Astrocyte (in vitro differentiated cells and primary cell): ENCODE results near the gene CCNK. TPM values are rescaled to one million over a fixed set of nuclear protein-coding genes. Genes with fewer than 3 reads are reported as not detected.

Experiments used
- DNase-seq: peaks from one replicate; pipeline ENCODE4 v3.0.0-alpha.2; 2010; ENCODE audit warnings: low read depth
- FAIRE-seq: peaks from 2 replicates; lab custom pipeline; 2011; peaks lifted over from hg19 to GRCh38; lab: Jason Lieb, UNC
- H2AFZ ChIP-seq: 2 replicates; pipeline ENCODE4 v1.6.0; 2012; ENCODE audit warnings: low read depth, low read length, inconsistent platforms
- H3K27ac ChIP-seq: 2 replicates; pipeline ENCODE4 v1.5.1; 2011; ENCODE audit warnings: low read depth, low read length, inconsistent platforms
- H3K27me3 ChIP-seq: 2 replicates; pipeline ENCODE4 v1.6.0; 2011; ENCODE audit warnings: low read length, inconsistent platforms; ENCODE audit not compliant: insufficient read depth
- H3K36me3 ChIP-seq: 2 replicates; pipeline ENCODE4 v1.5.1; 2011; ENCODE audit warnings: low read length, inconsistent platforms; ENCODE audit not compliant: insufficient read depth
- H3K4me1 ChIP-seq: 2 replicates; pipeline ENCODE4 v1.5.1; 2011; ENCODE audit warnings: low read length, inconsistent platforms; ENCODE audit not compliant: insufficient read depth
- H3K4me2 ChIP-seq: 2 replicates; pipeline ENCODE4 v1.6.0; 2012; ENCODE audit warnings: low read length, inconsistent platforms
- H3K4me3 ChIP-seq: 2 replicates; pipeline ENCODE4 v1.5.1; 2011; ENCODE audit warnings: low read depth, mild to moderate bottlenecking, low read length, inconsistent platforms; ENCODE audit not compliant: insufficient read depth
- H3K79me2 ChIP-seq: 2 replicates; pipeline ENCODE4 v1.6.0; 2012; ENCODE audit warnings: mild to moderate bottlenecking, low read length, inconsistent platforms; ENCODE audit not compliant: insufficient read depth
- H3K9ac ChIP-seq: 2 replicates; pipeline ENCODE4 v1.6.0; 2012; ENCODE audit warnings: mild to moderate bottlenecking, low read length, inconsistent platforms
- H3K9me3 ChIP-seq: 2 replicates; pipeline ENCODE4 v1.5.1; 2012; ENCODE audit warnings: low read depth, mild to moderate bottlenecking, low read length, inconsistent platforms; ENCODE audit not compliant: insufficient read depth
- H4K20me1 ChIP-seq: 2 replicates; pipeline ENCODE4 v1.6.0; 2012; ENCODE audit warnings: low read length, inconsistent platforms; ENCODE audit not compliant: insufficient read depth
- H3K27ac Mint-ChIP-seq: one replicate; pipeline ENCODE4 v1.8.0; 2021; ENCODE audit warnings: mild to moderate bottlenecking, mixed read lengths; ENCODE audit not compliant: unreplicated experiment
- H3K27me3 Mint-ChIP-seq: one replicate; pipeline ENCODE4 v1.8.0; 2021; ENCODE audit warnings: low read depth, mixed read lengths; ENCODE audit not compliant: unreplicated experiment
- H3K36me3 Mint-ChIP-seq: one replicate; pipeline ENCODE4 v1.8.0; 2021; ENCODE audit warnings: low read depth, mixed read lengths; ENCODE audit not compliant: unreplicated experiment
- H3K4me1 Mint-ChIP-seq: one replicate; pipeline ENCODE4 v1.8.0; 2021; ENCODE audit warnings: low read depth, mixed read lengths; ENCODE audit not compliant: unreplicated experiment
- H3K4me3 Mint-ChIP-seq: one replicate; pipeline ENCODE4 v1.8.0; 2021; ENCODE audit warnings: mild to moderate bottlenecking, moderate library complexity, mixed read lengths; ENCODE audit not compliant: unreplicated experiment
- H3K9me3 Mint-ChIP-seq: one replicate; pipeline ENCODE4 v1.8.0; 2021; ENCODE audit warnings: mild to moderate bottlenecking, mixed read lengths; ENCODE audit not compliant: unreplicated experiment
- EZH2 ChIP-seq: IDR thresholded peaks from 2 replicates; pipeline ENCODE4 v1.6.1; 2012; ENCODE audit warnings: mild to moderate bottlenecking, low read length, inconsistent platforms; ENCODE audit not compliant: insufficient read depth
- total RNA-seq: library from RNA; stranded (reverse); gene quantifications from 2 replicates; pipeline ENCODE4 v1.2.1, GENCODE V29; 2021
- TF ChIP-seq, protein P1 (sequence below): IDR thresholded peaks from 2 replicates; pipeline ENCODE4 v1.5.1; 2011; ENCODE audit warnings: low read depth, mild to moderate bottlenecking, inconsistent platforms, low read length, moderate library complexity; ENCODE audit not compliant: insufficient read depth

CCNK gene
- total RNA-seq, 1 donor from 2014 or later, result 121 TPM

- H3K27ac Mint-ChIP-seq, result no peak overlapping the region
- DNase-seq (no peak), FAIRE-seq (no peak)
- no peaks in the 10 kb centered on the region for H3K9me3 Mint-ChIP-seq
- peaks cover 86% of the 10 kb centered on the region for H4K20me1 ChIP-seq
- H3K27me3 ChIP-seq, result no peaks in the 10 kb centered on the region
- H3K4me2 ChIP-seq, result no peak overlapping the region
- H3K9me3 ChIP-seq, result no peaks in the 10 kb centered on the region
- no peak overlapping the region for H3K27ac ChIP-seq
- H3K4me1 ChIP-seq, result no peaks in the 10 kb centered on the region
- H3K4me1 Mint-ChIP-seq, result peaks cover 19% of the 10 kb centered on the region
- no peak overlapping the region for H2AFZ ChIP-seq
- TF ChIP-seq, protein P1, sequence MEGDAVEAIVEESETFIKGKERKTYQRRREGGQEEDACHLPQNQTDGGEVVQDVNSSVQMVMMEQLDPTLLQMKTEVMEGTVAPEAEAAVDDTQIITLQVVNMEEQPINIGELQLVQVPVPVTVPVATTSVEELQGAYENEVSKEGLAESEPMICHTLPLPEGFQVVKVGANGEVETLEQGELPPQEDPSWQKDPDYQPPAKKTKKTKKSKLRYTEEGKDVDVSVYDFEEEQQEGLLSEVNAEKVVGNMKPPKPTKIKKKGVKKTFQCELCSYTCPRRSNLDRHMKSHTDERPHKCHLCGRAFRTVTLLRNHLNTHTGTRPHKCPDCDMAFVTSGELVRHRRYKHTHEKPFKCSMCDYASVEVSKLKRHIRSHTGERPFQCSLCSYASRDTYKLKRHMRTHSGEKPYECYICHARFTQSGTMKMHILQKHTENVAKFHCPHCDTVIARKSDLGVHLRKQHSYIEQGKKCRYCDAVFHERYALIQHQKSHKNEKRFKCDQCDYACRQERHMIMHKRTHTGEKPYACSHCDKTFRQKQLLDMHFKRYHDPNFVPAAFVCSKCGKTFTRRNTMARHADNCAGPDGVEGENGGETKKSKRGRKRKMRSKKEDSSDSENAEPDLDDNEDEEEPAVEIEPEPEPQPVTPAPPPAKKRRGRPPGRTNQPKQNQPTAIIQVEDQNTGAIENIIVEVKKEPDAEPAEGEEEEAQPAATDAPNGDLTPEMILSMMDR, result no peak
- no peak for TF ChIP-seq EZH2
- no peak overlapping the region for H3K9ac ChIP-seq
- H3K36me3 ChIP-seq, result no peaks in the 10 kb centered on the region
- H3K79me2 ChIP-seq, result peaks cover 85% of the 10 kb centered on the region
- peaks cover 54% of the 10 kb centered on the region for H3K27me3 Mint-ChIP-seq
- peaks cover 4% of the 10 kb centered on the region for H3K36me3 Mint-ChIP-seq
- no peak overlapping the region for H3K4me3 ChIP-seq
- H3K4me3 Mint-ChIP-seq, result no peak overlapping the region
Measured at GRCh38 chr14:99546234-99546879, 65.1 kb downstream of the CCNK start.

DNA sequence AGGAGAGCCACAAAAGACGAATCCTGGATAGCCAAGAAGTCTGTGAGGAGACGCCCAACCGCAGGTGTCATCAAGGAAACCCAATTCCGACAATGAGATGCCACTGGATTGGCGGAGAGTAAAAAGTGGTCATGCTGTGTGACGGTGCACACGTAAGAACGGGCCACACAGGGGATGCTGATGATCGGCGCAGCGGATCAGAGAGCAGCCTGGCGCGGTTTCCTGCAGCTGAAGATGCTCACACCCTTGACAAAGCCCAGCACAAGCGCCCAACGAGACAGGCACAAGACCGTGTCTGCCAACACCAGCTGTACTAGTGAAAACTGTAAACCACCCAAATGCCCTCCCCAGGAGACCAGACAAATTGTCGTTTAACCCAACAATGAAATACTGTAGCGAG is 67.0 kb downstream of the CCNK start:
- Histone ChIP-seq H3K36me3 (no peaks in the 10 kb centered on the region), H3K9me3 (no peaks in the 10 kb centered on the region), H3K27me3 (no peaks in the 10 kb centered on the region), H2AFZ (no peak overlapping the region), H3K4me3 (no peak overlapping the region), H3K4me2 (no peak overlapping the region), H3K9ac (no peak overlapping the region), H3K79me2 (peaks cover 85% of the 10 kb centered on the region), H3K27ac (no peak overlapping the region), H3K4me1 (no peaks in the 10 kb centered on the region), H4K20me1 (peaks cover 89% of the 10 kb centered on the region)
- Mint-ChIP-seq H3K36me3 (peaks cover 4% of the 10 kb centered on the region), H3K27ac (no peak overlapping the region), H3K27me3 (peaks cover 47% of the 10 kb centered on the region), H3K4me1 (peaks cover 19% of the 10 kb centered on the region), H3K9me3 (no peaks in the 10 kb centered on the region), H3K4me3 (no peak overlapping the region)
- no peak for TF ChIP-seq EZH2
- TF ChIP-seq, protein P1, result no peak
- FAIRE-seq (no peak), DNase-seq (no peak)

- H3K79me2 ChIP-seq, result peaks cover 78% of the 10 kb centered on the region
- H3K27me3 ChIP-seq, result no peaks in the 10 kb centered on the region
- H3K27ac ChIP-seq, result no peak overlapping the region
- H3K36me3 ChIP-seq, result no peaks in the 10 kb centered on the region
- H3K4me3 ChIP-seq, result no peak overlapping the region
- H2AFZ ChIP-seq, result no peak overlapping the region
- H3K4me1 ChIP-seq, result no peaks in the 10 kb centered on the region
- H3K9me3 ChIP-seq, result no peaks in the 10 kb centered on the region
- no peak for FAIRE-seq
- Mint-ChIP-seq H3K4me1 (peaks cover 19% of the 10 kb centered on the region), H3K36me3 (no peaks in the 10 kb centered on the region), H3K27me3 (peaks cover 44% of the 10 kb centered on the region), H3K27ac (no peak overlapping the region), H3K4me3 (no peak overlapping the region), H3K9me3 (no peaks in the 10 kb centered on the region)
- H3K9ac ChIP-seq, result no peak overlapping the region
- no peak overlapping the region for H3K4me2 ChIP-seq
- no peak for DNase-seq
- peaks cover 90% of the 10 kb centered on the region for H4K20me1 ChIP-seq
- TF ChIP-seq, protein P1, result no peak
- TF ChIP-seq EZH2, result no peak
Measured at GRCh38 chr14:99548871-99549515, 67.8 kb downstream of the CCNK start.
